OCI-M2 (cell line): Measurements from ENCODE around the gene SLC66A3.
"Not testable (repeated sequence)": the region's sequence is repeated elsewhere in the genome, so short reads cannot be mapped to it uniquely, and the experiment has no call there.

ENCODE experiments used
- DNase-seq: peaks from one replicate; lab custom pipeline; 2025; ENCODE audit not compliant: unreplicated experiment; lab: John Stamatoyannopoulos, UW

The SLC66A3 gene

GRCh38 chr2:11161747-11162146 lies 6.5 kb downstream of the SLC66A3 start:
- DNase-seq: no peak

- no peak for DNase-seq
Measured at GRCh38 chr2:11163439-11164317, 8.4 kb downstream of the SLC66A3 start.

GRCh38 chr2:11165046-11165445 lies 9.8 kb downstream of the SLC66A3 start:
- not testable (repeated sequence) for DNase-seq

GRCh38 chr2:11166476-11166875 lies 11.2 kb downstream of the SLC66A3 start:
- no peak for DNase-seq

GRCh38 chr2:11168488-11168887 lies 13.2 kb downstream of the SLC66A3 start:
- DNase-seq: no peak

GRCh38 chr2:11169333-11169732 lies 14.1 kb downstream of the SLC66A3 start:
- no peak for DNase-seq

GRCh38 chr2:11174222-11174621 lies 19.0 kb downstream of the SLC66A3 start:
- no peak for DNase-seq

GRCh38 chr2:11175293-11175795 lies 20.1 kb downstream of the SLC66A3 start:
- no peak for DNase-seq

GRCh38 chr2:11177871-11178690 lies 22.8 kb downstream of the SLC66A3 start:
- no peak for DNase-seq

GRCh38 chr2:11179196-11179595 lies 23.9 kb downstream of the SLC66A3 start:
- no peak for DNase-seq

- no peak for DNase-seq
Measured at GRCh38 chr2:11179899-11180298, 24.6 kb downstream of the SLC66A3 start.

- no peak for DNase-seq
Measured at GRCh38 chr2:11180653-11181052, 25.4 kb downstream of the SLC66A3 start.

GRCh38 chr2:11182951-11183350 lies 27.7 kb downstream of the SLC66A3 start:
- no peak for DNase-seq

- DNase-seq: no peak
Measured at GRCh38 chr2:11186145-11186544, 30.9 kb downstream of the SLC66A3 start.

GRCh38 chr2:11187083-11187619 lies 31.9 kb downstream of the SLC66A3 start:
- no peak for DNase-seq

- no peak for DNase-seq
Measured at GRCh38 chr2:11187731-11188130, 32.5 kb downstream of the SLC66A3 start.

- DNase-seq: no peak
Measured at GRCh38 chr2:11196246-11196645, 41.0 kb downstream of the SLC66A3 start.

GRCh38 chr2:11200651-11201050 lies 45.4 kb downstream of the SLC66A3 start:
- DNase-seq: no peak

GRCh38 chr2:11201969-11202368 lies 46.7 kb downstream of the SLC66A3 start:
- no peak for DNase-seq

GRCh38 chr2:11203480-11203879 lies 48.2 kb downstream of the SLC66A3 start:
- DNase-seq: no peak

GRCh38 chr2:11208083-11208482 lies 52.8 kb downstream of the SLC66A3 start:
- DNase-seq: no peak

GRCh38 chr2:11212645-11213044 lies 57.4 kb downstream of the SLC66A3 start:
- DNase-seq: no peak
